Measurements from ENCODE around the gene FHOD1. TPM values are rescaled to one million over a fixed set of nuclear protein-coding genes. Genes with fewer than 3 reads are reported as not detected.
A peak's percentile ranks its signal among the peaks of the same experiment; 100 is the strongest.

The FHOD1 gene
- total and polyA plus RNA-seq, 12 donors: 16.6 to 148 (median 45.5) TPM

GRCh38 chr16:67250045-67250327 is 2.7 kb upstream of the FHOD1 start:
- Histone ChIP-seq H3K9me3 (replicated peaks in 1 of 3) (no peaks in the 10 kb centered on the region), H3K36me3 (replicated peaks in 1 of 2) (no peaks in the 10 kb centered on the region), H3K27ac (no peak overlapping the region), H3K4me1 (replicated peaks in 1 of 2) (peaks cover 21 to 26% of the 10 kb centered on the region in 2 donors), H3K27me3 (peaks cover 5% of the 10 kb centered on the region), H3K4me3 (no peak overlapping the region)
- intact Hi-C loops (cut with DNase I): no loop called here
- peak in 1 of 7 donors; percentile 4 for DNase-seq
- WGBS, 4 donors: 71 to 85% (median 81%) methylated on average over 4 of the region's 4 CpGs
- TF ChIP-seq CTCF (IDR thresholded peaks at IDR 0.05) (no peak), POLR2A (IDR thresholded peaks at IDR 0.05) (no peak)

GRCh38 chr16:67249178-67250044 is 2.1 kb upstream of the FHOD1 start:
- DNase-seq: peak in 3 of 7 donors; percentile 16 to 22 (median 19)
- WGBS, 4 donors: 26 to 49% (median 37%) methylated on average over 9 to 22 of the region's 22 CpGs
- H3K4me1 ChIP-seq (replicated peaks in 1 of 2): peaks cover 27 to 32% of the 10 kb centered on the region in 2 donors
- TF ChIP-seq CTCF (IDR thresholded peaks at IDR 0.05) (no peak), POLR2A (IDR thresholded peaks at IDR 0.05) (no peak)
- H3K4me3 ChIP-seq: peak overlapping the region in 2 of 4 donors; percentile 18 to 89
- no peaks in the 10 kb centered on the region for H3K36me3 ChIP-seq (replicated peaks in 1 of 2)
- H3K9me3 ChIP-seq (replicated peaks in 1 of 3): no peaks in the 10 kb centered on the region
- peaks cover 5% of the 10 kb centered on the region for H3K27me3 ChIP-seq
- no peak overlapping the region for H3K27ac ChIP-seq
- intact Hi-C loops (cut with DNase I): no loop called here

- Histone ChIP-seq H3K36me3 (replicated peaks in 1 of 2) (no peaks in the 10 kb centered on the region), H3K27me3 (peaks cover 5% of the 10 kb centered on the region), H3K4me1 (replicated peaks in 1 of 2) (peaks cover 35 to 40% of the 10 kb centered on the region in 2 donors), H3K4me3 (peak within 1 kb of the TSS in 2 of 4 donors; percentile 18 to 89), H3K27ac (no peak within 1 kb of the TSS), H3K9me3 (replicated peaks in 1 of 3) (no peaks in the 10 kb centered on the region)
- peak in 3 of 7 donors; percentile 25 to 44 (median 25) for DNase-seq
- intact Hi-C loops (cut with DNase I): no loop called here
- no peak for TF ChIP-seq POLR2A (IDR thresholded peaks at IDR 0.05)
- TF ChIP-seq CTCF (IDR thresholded peaks at IDR 0.05): peak in 2 of 6 experiments; percentile 25 to 26
- 0 to 1% (median 1%) methylated on average over 22 to 75 of the region's 75 CpGs for WGBS, 4 donors
Measured at GRCh38 chr16:67248401-67249177, 1.3 kb upstream of the FHOD1 start, which contains the start of gene SLC9A5. SLC9A5 (plus strand) TSS chr16:67248979; CDS start chr16:67249015, 36 bp downstream.

- H3K27ac ChIP-seq: no peak overlapping the region
- no peaks in the 10 kb centered on the region for H3K9me3 ChIP-seq (replicated peaks in 1 of 3)
- 10 to 12% (median 11%) methylated on average over 6 to 7 of the region's 7 CpGs for WGBS, 4 donors
- TF ChIP-seq POLR2A (IDR thresholded peaks at IDR 0.05) (no peak), CTCF (IDR thresholded peaks at IDR 0.05) (no peak)
- DNase-seq: peak in 1 of 7 donors; percentile 6
- peaks cover 5% of the 10 kb centered on the region for H3K27me3 ChIP-seq
- H3K36me3 ChIP-seq (replicated peaks in 1 of 2): no peaks in the 10 kb centered on the region
- peak overlapping the region in 2 of 4 donors; percentile 18 to 89 for H3K4me3 ChIP-seq
- intact Hi-C loops (cut with DNase I): no loop called here
- peaks cover 40 to 45% of the 10 kb centered on the region in 2 donors for H3K4me1 ChIP-seq (replicated peaks in 1 of 2)
Measured at GRCh38 chr16:67248073-67248400, 756 bp upstream of the FHOD1 start.
